Measurements from ENCODE around the gene SLC5A7. TPM values are rescaled to one million over a fixed set of nuclear protein-coding genes. Genes with fewer than 3 reads are reported as not detected.
A peak's percentile ranks its signal among the peaks of the same experiment; 100 is the strongest.

The SLC5A7 gene
- total RNA-seq (2014; rRNA removed; shearing (Covaris generic)): not detected in 2 replicates
- polyA plus RNA-seq (2015; cell fraction: cytosol; rRNA removed): not detected in 2 replicates
- polyA plus RNA-seq (2015; cell fraction: nucleus; rRNA removed): not detected in 2 replicates

GRCh38 chr2:107986278-107987217, at the start of gene SLC5A7:
Gene SLC5A7, plus strand, starts transcription at chr2:107986524. Its CDS starts 1,632 bp downstream, at chr2:107988156.
- in situ Hi-C loops (cut with HindIII; ENCODE audit: low pct_unique_long_range_greater_than_20kb, low sequenced_read_pairs): no loop called here
- DNase-seq (ENCODE audit: low read depth, low spot score): no peak

DNA sequence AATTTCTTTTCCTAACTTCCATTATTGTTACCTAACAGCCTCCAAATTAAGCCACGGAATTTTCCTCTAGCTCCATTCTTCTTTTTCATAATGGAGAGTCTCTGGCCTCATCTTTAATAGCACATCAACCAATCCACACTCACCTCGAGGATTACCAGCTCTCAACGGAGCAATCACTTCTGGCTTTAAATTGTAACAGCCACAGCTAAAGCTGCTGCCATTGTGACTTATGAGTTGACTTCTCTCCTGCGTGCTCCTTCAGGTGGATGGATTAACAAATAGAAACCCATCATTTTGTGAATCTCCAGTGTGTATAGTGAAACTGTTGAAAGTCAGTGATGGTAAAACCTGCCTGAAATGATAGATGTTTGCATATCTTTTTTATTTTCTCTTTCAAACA, 24.9 kb upstream of the SLC5A7 start:
- no peak for DNase-seq (ENCODE audit: low read depth, low spot score)
- in situ Hi-C loops (cut with HindIII; ENCODE audit: low pct_unique_long_range_greater_than_20kb, low sequenced_read_pairs): no loop called here

DNA sequence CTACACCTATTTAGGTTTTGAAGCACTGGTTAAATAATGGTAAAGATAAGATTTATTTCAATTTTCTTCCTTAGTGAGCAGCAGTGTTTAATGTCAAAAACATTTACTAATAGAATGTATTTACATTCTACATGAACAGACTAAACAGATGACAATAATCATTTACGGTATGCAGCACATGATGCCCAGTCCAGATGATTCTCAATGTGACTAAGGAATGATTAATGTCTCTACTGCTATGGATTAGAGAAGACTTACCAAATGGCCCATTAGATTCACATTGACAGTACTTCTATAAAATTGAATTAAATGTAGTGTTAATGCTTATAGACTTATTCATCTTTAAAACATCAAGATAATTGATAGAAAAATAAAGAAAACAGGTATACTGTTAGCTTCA, 22.1 kb upstream of the SLC5A7 start:
- in situ Hi-C loops (cut with HindIII; ENCODE audit: low pct_unique_long_range_greater_than_20kb, low sequenced_read_pairs): no loop called here
- DNase-seq (ENCODE audit: low read depth, low spot score): no peak

GRCh38 chr2:107984707-107985106, 1.6 kb upstream of the SLC5A7 start:
- in situ Hi-C loops (cut with HindIII; ENCODE audit: low pct_unique_long_range_greater_than_20kb, low sequenced_read_pairs): no loop called here
- no peak for DNase-seq (ENCODE audit: low read depth, low spot score)

DNA sequence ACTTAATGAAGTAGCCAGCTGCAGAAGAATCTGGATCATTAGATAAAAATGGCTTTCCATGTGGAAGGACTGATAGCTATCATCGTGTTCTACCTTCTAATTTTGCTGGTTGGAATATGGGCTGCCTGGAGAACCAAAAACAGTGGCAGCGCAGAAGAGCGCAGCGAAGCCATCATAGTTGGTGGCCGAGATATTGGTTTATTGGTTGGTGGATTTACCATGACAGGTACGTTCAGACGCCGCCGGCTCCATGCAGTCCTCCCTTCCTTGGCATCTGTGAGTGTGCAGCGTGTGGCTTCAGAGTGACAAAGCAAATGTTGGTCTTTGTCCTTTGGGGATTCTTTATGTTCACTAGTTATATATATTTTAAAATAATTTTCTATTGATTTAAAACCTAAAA, 1.8 kb downstream of the SLC5A7 start:
- in situ Hi-C loops (cut with HindIII; ENCODE audit: low pct_unique_long_range_greater_than_20kb, low sequenced_read_pairs): no loop called here
- no peak for DNase-seq (ENCODE audit: low read depth, low spot score)

DNA sequence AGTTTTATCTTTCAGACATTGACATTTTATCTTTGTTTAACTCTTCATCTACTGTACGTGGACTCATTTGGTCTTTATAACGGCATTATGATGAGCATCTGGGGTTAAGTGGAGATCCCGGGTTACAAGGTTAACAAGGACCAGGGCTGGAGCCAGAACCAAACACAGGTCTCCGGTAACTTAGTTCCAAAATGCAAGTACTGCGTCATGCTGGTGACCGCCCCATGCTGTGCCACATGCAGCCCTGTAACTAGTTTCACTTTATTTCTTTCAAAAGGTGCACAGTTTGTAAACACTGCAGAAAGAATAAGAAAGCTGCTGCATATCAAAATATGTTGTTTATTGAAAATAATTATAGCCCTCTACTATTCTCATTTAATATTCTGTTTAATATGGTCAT, 3.1 kb downstream of the SLC5A7 start:
- DNase-seq (ENCODE audit: low read depth, low spot score): no peak
- in situ Hi-C loops (cut with HindIII; ENCODE audit: low pct_unique_long_range_greater_than_20kb, low sequenced_read_pairs): no loop called here

- in situ Hi-C loops (cut with HindIII; ENCODE audit: low pct_unique_long_range_greater_than_20kb, low sequenced_read_pairs): no loop called here
- no peak for DNase-seq (ENCODE audit: low read depth, low spot score)
Measured at GRCh38 chr2:107990718-107991117, 4.4 kb downstream of the SLC5A7 start.

DNA sequence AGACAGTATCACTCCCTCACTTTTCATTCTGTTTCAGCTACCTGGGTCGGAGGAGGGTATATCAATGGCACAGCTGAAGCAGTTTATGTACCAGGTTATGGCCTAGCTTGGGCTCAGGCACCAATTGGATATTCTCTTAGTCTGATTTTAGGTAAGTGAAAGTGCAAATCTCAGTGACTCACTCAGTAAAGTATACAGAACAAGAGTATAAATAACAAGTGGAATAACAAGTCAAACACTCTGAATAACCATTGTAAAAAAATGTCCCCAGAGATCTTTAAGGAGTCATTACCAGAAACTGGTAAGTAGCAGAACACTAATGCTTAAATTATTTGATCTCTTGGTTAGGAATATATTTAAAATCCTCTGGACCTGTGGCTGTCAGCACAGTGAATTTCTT, 5.7 kb downstream of the SLC5A7 start:
- in situ Hi-C loops (cut with HindIII; ENCODE audit: low pct_unique_long_range_greater_than_20kb, low sequenced_read_pairs): no loop called here
- no peak for DNase-seq (ENCODE audit: low read depth, low spot score)

DNA sequence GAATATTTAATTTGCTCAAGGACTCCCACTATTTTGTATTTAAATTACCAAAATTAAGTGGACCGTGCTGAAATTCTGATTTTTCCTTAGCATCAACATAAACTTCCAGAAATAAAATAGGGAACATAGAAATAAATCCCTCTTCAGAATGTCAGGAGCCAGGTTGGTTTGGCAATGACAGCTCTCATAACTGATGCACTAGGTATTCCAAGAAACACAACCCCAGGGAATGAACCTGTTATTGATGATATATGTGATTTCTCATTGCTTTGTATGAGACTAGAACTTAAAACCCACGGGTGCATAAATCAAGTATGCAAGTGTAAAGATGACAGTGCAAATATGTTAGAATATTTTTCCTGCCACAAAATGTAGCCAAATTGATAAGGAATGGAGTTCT, 12.8 kb downstream of the SLC5A7 start:
- in situ Hi-C loops (cut with HindIII; ENCODE audit: low pct_unique_long_range_greater_than_20kb, low sequenced_read_pairs): no loop called here
- no peak for DNase-seq (ENCODE audit: low read depth, low spot score)

DNA sequence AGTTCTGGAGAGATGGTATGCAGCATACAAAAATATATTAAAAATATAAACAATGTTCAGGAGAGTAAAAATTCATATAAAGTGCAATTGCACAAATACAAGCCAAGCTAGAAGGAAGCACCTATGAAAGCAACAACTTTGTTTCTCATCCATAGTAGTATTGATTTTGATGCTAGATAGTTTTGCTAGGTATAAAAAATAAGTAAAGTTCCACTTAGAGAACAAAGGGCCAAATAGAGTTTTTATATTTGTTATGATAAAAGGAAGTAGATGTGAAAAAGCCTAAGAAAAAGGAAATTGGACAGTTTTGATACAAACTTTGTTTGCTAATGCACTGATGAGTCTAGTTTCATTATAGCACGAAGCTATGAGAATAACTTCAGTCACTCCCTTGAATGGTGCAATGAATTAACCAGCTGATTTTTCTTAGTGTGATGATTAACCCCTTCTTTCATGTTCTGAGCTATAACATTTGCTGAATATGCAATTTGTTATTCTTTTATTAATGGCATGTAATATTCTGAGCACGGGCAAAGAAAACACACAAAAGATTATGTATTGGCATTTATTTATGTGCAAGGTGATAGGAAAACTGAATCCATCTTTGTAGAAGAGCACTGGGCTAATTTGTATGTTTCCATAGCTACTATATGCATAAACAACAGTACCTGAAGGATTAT, 24.7 kb downstream of the SLC5A7 start:
- DNase-seq (ENCODE audit: low read depth, low spot score): no peak
- in situ Hi-C loops (cut with HindIII; ENCODE audit: low pct_unique_long_range_greater_than_20kb, low sequenced_read_pairs): no loop called here

- in situ Hi-C loops (cut with HindIII; ENCODE audit: low pct_unique_long_range_greater_than_20kb, low sequenced_read_pairs): no loop called here
- no peak for DNase-seq (ENCODE audit: low read depth, low spot score)
Measured at GRCh38 chr2:108013305-108013704, 27.0 kb downstream of the SLC5A7 start.

GRCh38 chr2:108022628-108023027, 36.3 kb downstream of the SLC5A7 start:
- in situ Hi-C loops (cut with HindIII; ENCODE audit: low pct_unique_long_range_greater_than_20kb, low sequenced_read_pairs): no loop called here
- no peak for DNase-seq (ENCODE audit: low read depth, low spot score)

GRCh38 chr2:108023776-108024175, 37.5 kb downstream of the SLC5A7 start:
- in situ Hi-C loops (cut with HindIII; ENCODE audit: low pct_unique_long_range_greater_than_20kb, low sequenced_read_pairs): no loop called here
- DNase-seq (ENCODE audit: low read depth, low spot score): no peak

DNA sequence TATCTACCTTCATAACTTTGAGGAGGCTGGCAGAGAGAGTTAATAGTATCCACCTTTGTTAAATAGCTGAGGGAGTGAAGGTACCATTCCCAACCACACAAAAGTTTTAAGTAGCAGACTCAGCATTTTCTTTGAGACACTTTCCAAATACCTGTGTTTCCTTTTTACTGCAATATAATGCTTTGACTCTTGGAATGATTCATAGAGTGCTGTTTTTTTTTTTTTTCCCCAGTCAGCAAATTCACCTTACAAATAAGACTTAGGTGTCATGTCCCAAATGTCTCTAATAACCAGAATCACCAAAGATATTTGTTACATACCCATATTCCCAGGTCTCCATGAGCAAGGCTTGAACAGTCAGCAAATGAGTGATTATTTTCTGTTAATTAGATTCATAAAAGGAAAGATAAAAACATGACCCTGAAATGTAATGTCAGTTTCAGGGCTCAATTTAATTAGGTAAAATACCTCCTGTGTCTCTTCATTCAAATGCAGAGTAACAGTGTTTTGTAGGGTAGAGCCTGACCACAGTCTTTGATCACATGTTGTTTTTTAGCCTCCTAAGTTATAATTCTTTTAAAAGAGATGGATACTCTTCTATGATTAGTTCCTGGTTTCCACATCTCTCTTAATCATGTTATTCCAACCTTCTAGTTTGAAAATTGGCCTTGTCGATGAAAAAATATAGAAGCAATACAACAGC, 39.9 kb downstream of the SLC5A7 start:
- in situ Hi-C loops (cut with HindIII; ENCODE audit: low pct_unique_long_range_greater_than_20kb, low sequenced_read_pairs): no loop called here
- DNase-seq (ENCODE audit: low read depth, low spot score): no peak

- no peak for DNase-seq (ENCODE audit: low read depth, low spot score)
- in situ Hi-C loops (cut with HindIII; ENCODE audit: low pct_unique_long_range_greater_than_20kb, low sequenced_read_pairs): no loop called here
Measured at GRCh38 chr2:108029496-108029895, 43.2 kb downstream of the SLC5A7 start.

GRCh38 chr2:108029912-108030311, 43.6 kb downstream of the SLC5A7 start:
- no peak for DNase-seq (ENCODE audit: low read depth, low spot score)
- in situ Hi-C loops (cut with HindIII; ENCODE audit: low pct_unique_long_range_greater_than_20kb, low sequenced_read_pairs): no loop called here

DNA sequence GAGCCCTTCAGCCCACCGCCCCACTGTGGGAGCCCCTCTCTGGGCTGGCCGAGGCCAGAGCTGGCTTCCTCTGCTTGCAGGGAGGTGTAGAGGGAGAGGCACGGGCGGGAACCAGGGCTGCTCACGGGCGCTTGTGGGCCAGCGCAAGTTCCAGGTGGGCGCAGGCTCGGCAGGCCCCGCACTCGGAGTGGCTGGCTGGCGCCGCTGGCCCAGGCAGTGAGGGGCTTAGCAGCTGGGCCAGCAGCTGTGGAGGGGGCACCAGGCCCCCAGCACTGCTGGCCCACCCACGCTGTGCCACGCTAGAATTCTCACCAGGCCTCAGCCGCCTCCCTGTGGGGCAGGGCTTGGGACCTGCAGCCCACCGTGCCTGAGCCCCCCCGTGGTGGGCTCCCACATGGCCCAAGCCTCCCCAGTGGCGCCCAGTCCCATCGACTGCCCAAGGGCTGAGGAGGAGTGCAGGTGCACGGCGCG, 45.2 kb downstream of the SLC5A7 start:
- in situ Hi-C loops (cut with HindIII; ENCODE audit: low pct_unique_long_range_greater_than_20kb, low sequenced_read_pairs): no loop called here
- no peak for DNase-seq (ENCODE audit: low read depth, low spot score)

- in situ Hi-C loops (cut with HindIII; ENCODE audit: low pct_unique_long_range_greater_than_20kb, low sequenced_read_pairs): no loop called here
- peak; percentile 9 for DNase-seq (ENCODE audit: low read depth, low spot score)
Measured at GRCh38 chr2:108034843-108035242, 48.5 kb downstream of the SLC5A7 start.

Measured in SK-MEL-5 (cell line).